Central memory CD8-positive, alpha-beta T cell (primary cell): Measurements from ENCODE around the gene ARRB1.
A peak's percentile ranks its signal among the peaks of the same experiment; 100 is the strongest.
"Not testable (repeated sequence)": the region's sequence is repeated elsewhere in the genome, so short reads cannot be mapped to it uniquely, and the experiment has no call there.

ENCODE experiments used
- ATAC-seq: fragments of 150-1000 bp; cut with Tn5 transposase; replicated peaks from 2 replicates; pipeline ENCODE4 v1.10.0; 2022; ENCODE audit warnings: mild to moderate bottlenecking, moderate FRiP score, moderate number of reproducible peaks; ENCODE audit not compliant: poor library complexity, severe bottlenecking; ENCODE audit errors: extremely low read depth
- DNase-seq, 2 donors: peaks; one replicate each; pipeline ENCODE4 v3.0.0; 2021; ENCODE audit warnings: low spot score in 2 of 2
- H3K27ac Mint-ChIP-seq: one replicate; pipeline ENCODE4 v1.8.0; 2022; ENCODE audit warnings: low read depth, mild to moderate bottlenecking, moderate library complexity, mixed read lengths
- H3K27me3 Mint-ChIP-seq: one replicate; pipeline ENCODE4 v1.8.0; 2022; ENCODE audit warnings: mixed read lengths
- H3K36me3 Mint-ChIP-seq: one replicate; pipeline ENCODE4 v1.8.0; 2022; ENCODE audit warnings: mild to moderate bottlenecking, moderate library complexity, mixed read lengths; ENCODE audit not compliant: insufficient read depth
- H3K4me1 Mint-ChIP-seq: one replicate; pipeline ENCODE4 v1.8.0; 2022; ENCODE audit warnings: mixed read lengths
- H3K4me3 Mint-ChIP-seq: one replicate; pipeline ENCODE4 v1.8.0; 2022; ENCODE audit warnings: mild to moderate bottlenecking, moderate library complexity, mixed read lengths
- H3K9me3 Mint-ChIP-seq: one replicate; pipeline ENCODE4 v1.8.0; 2022; ENCODE audit warnings: mixed read lengths

ARRB1 gene

GRCh38 chr11:75383246-75383645 is 31.8 kb upstream of the ARRB1 start:
- DNase-seq (no peak), ATAC-seq (peak; percentile 63)
- H3K27ac Mint-ChIP-seq, result peak overlapping the region; percentile 7
- H3K36me3 Mint-ChIP-seq, result no peaks in the 10 kb centered on the region
- H3K9me3 Mint-ChIP-seq, result no peaks in the 10 kb centered on the region
- H3K27me3 Mint-ChIP-seq, result no peaks in the 10 kb centered on the region
- peaks cover 14% of the 10 kb centered on the region for H3K4me1 Mint-ChIP-seq
- H3K4me3 Mint-ChIP-seq, result peak overlapping the region; percentile 53

- Mint-ChIP-seq H3K9me3 (no peaks in the 10 kb centered on the region), H3K27me3 (no peaks in the 10 kb centered on the region)
Measured at GRCh38 chr11:75380716-75381420, 29.4 kb upstream of the ARRB1 start.

GRCh38 chr11:75380245-75380644 is 28.8 kb upstream of the ARRB1 start:
- Mint-ChIP-seq H3K36me3 (no peaks in the 10 kb centered on the region), H3K27me3 (no peaks in the 10 kb centered on the region), H3K4me1 (peaks cover 14% of the 10 kb centered on the region), H3K9me3 (no peaks in the 10 kb centered on the region), H3K27ac (no peak overlapping the region), H3K4me3 (no peak overlapping the region)
- no peak for DNase-seq
- ATAC-seq, result no peak

More at GRCh38 chr11:75380716-75381420, 29.4 kb upstream of the ARRB1 start:
- DNase-seq (no peak), ATAC-seq (no peak)
- H3K4me3 Mint-ChIP-seq, result no peak overlapping the region
- H3K36me3 Mint-ChIP-seq, result no peaks in the 10 kb centered on the region
- no peak overlapping the region for H3K27ac Mint-ChIP-seq
- H3K4me1 Mint-ChIP-seq, result peaks cover 14% of the 10 kb centered on the region

- not testable (repeated sequence) for H3K4me1 Mint-ChIP-seq, H3K4me3 Mint-ChIP-seq, H3K9me3 Mint-ChIP-seq, H3K27me3 Mint-ChIP-seq, H3K27ac Mint-ChIP-seq, ATAC-seq, DNase-seq, H3K36me3 Mint-ChIP-seq
Measured at GRCh38 chr11:75378776-75379175, 27.3 kb upstream of the ARRB1 start.

- DNase-seq (no peak), ATAC-seq (no peak)
- Mint-ChIP-seq H3K4me3 (no peak overlapping the region), H3K27me3 (no peaks in the 10 kb centered on the region), H3K36me3 (peaks cover 3% of the 10 kb centered on the region), H3K9me3 (no peaks in the 10 kb centered on the region), H3K27ac (no peak overlapping the region), H3K4me1 (no peaks in the 10 kb centered on the region)
Measured at GRCh38 chr11:75376175-75376574, 24.7 kb upstream of the ARRB1 start.

- H3K4me3 Mint-ChIP-seq, result no peak overlapping the region
- ATAC-seq, result no peak
- no peak overlapping the region for H3K27ac Mint-ChIP-seq
- H3K36me3 Mint-ChIP-seq, result peaks cover 3% of the 10 kb centered on the region
- no peaks in the 10 kb centered on the region for H3K9me3 Mint-ChIP-seq
- DNase-seq, result no peak
- no peaks in the 10 kb centered on the region for H3K4me1 Mint-ChIP-seq
- H3K27me3 Mint-ChIP-seq, result no peaks in the 10 kb centered on the region
Measured at GRCh38 chr11:75375626-75376025, 24.2 kb upstream of the ARRB1 start.

GRCh38 chr11:75374646-75375045 is 23.2 kb upstream of the ARRB1 start:
- H3K27ac Mint-ChIP-seq, result no peak overlapping the region
- DNase-seq, result no peak

GRCh38 chr11:75373201-75373600 is 21.7 kb upstream of the ARRB1 start:
- no peaks in the 10 kb centered on the region for H3K27me3 Mint-ChIP-seq
- no peaks in the 10 kb centered on the region for H3K9me3 Mint-ChIP-seq
- no peak for ATAC-seq
- H3K4me1 Mint-ChIP-seq, result no peaks in the 10 kb centered on the region
- H3K27ac Mint-ChIP-seq, result no peak overlapping the region
- no peak overlapping the region for H3K4me3 Mint-ChIP-seq
- no peak for DNase-seq
- peaks cover 3% of the 10 kb centered on the region for H3K36me3 Mint-ChIP-seq

More at GRCh38 chr11:75374646-75375045, 23.2 kb upstream of the ARRB1 start:
- Mint-ChIP-seq H3K27me3 (no peaks in the 10 kb centered on the region), H3K36me3 (peaks cover 3% of the 10 kb centered on the region), H3K4me1 (no peaks in the 10 kb centered on the region), H3K9me3 (no peaks in the 10 kb centered on the region), H3K4me3 (no peak overlapping the region)
- ATAC-seq, result no peak

- H3K4me3 Mint-ChIP-seq, result no peak overlapping the region
- H3K4me1 Mint-ChIP-seq, result no peaks in the 10 kb centered on the region
- H3K27me3 Mint-ChIP-seq, result no peaks in the 10 kb centered on the region
- no peak for DNase-seq
- no peak overlapping the region for H3K27ac Mint-ChIP-seq
- no peaks in the 10 kb centered on the region for H3K9me3 Mint-ChIP-seq
- peaks cover 3% of the 10 kb centered on the region for H3K36me3 Mint-ChIP-seq
- no peak for ATAC-seq
Measured at GRCh38 chr11:75371949-75372876, 20.8 kb upstream of the ARRB1 start.

- H3K4me3 Mint-ChIP-seq, result no peak overlapping the region
- H3K27ac Mint-ChIP-seq, result no peak overlapping the region
- H3K4me1 Mint-ChIP-seq, result no peaks in the 10 kb centered on the region
- H3K9me3 Mint-ChIP-seq, result no peaks in the 10 kb centered on the region
- peaks cover 2% of the 10 kb centered on the region for H3K27me3 Mint-ChIP-seq
- no peak for ATAC-seq
- H3K36me3 Mint-ChIP-seq, result peaks cover 3% of the 10 kb centered on the region
- DNase-seq, result no peak
Measured at GRCh38 chr11:75369560-75370255, 18.2 kb upstream of the ARRB1 start.

GRCh38 chr11:75366826-75367225 is 15.4 kb upstream of the ARRB1 start:
- not testable (repeated sequence) for H3K36me3 Mint-ChIP-seq

GRCh38 chr11:75365711-75366181 is 14.3 kb upstream of the ARRB1 start:
- Mint-ChIP-seq H3K4me1 (no peaks in the 10 kb centered on the region), H3K36me3 (no peaks in the 10 kb centered on the region), H3K4me3 (no peak overlapping the region), H3K9me3 (no peaks in the 10 kb centered on the region), H3K27ac (no peak overlapping the region), H3K27me3 (peaks cover 21% of the 10 kb centered on the region)
- DNase-seq (no peak), ATAC-seq (no peak)

More at GRCh38 chr11:75366826-75367225, 15.4 kb upstream of the ARRB1 start:
- peaks cover 21% of the 10 kb centered on the region for H3K27me3 Mint-ChIP-seq
- H3K4me3 Mint-ChIP-seq, H3K4me1 Mint-ChIP-seq, H3K27ac Mint-ChIP-seq, DNase-seq, H3K9me3 Mint-ChIP-seq, ATAC-seq: not testable (repeated sequence)
